ENCODE results near the gene ABCC1. TPM values are rescaled to one million over a fixed set of nuclear protein-coding genes. Genes with fewer than 3 reads are reported as not detected.

The ABCC1 gene
- total and polyA plus RNA-seq, 12 donors, result 12.4 to 38.8 (median 28.0) TPM

DNA sequence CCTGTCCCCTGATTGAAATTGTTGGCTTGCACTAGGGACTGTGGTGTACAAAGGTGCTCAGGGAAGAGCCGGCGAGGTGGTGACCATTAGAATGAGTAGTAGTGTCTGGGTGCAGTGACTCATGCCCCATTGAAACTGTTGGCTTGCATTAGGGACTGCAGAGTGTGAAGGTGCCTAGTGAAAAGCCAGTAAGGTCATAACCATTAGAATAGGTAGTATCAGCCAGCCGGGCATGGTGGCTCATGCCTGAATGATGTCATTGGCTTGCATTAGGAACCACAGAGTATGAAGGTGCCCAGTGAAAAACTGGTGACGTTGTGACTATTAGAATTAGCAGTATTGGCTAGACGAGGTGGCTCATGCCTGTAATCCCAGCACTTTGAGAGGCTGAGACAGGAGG is 195.0 kb downstream of the ABCC1 start:
- H3K36me3 ChIP-seq (replicated peaks in 1 of 2), result peaks cover 0 to 36% of the 10 kb centered on the region in 2 donors

DNA sequence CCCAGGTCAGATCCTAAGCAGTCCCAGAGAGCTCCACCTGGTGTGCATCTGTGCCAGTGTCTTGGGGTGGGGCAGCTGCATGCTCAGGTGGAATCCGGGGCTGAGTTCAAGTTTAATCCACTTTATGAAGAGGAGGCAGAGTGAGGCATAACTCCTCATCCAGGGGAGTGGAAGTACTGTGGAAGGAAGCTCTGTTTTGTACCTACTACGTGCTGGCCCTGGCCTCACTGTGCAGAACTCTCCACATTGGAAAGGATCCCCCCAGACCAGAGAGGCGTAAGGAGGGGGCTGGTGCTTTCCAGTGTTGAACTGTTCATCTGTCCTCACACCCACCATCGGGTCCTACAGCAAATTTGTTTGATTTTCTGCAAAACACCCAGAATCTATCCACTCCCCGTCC is 195.9 kb downstream of the ABCC1 start:
- 79 to 93% (median 93%) methylated on average over 4 to 5 of the region's 5 CpGs for WGBS, 4 donors
- Histone ChIP-seq H3K4me3 (no peak overlapping the region), H3K36me3 (replicated peaks in 1 of 2) (peaks cover 0 to 30% of the 10 kb centered on the region in 2 donors), H3K4me1 (replicated peaks in 1 of 2) (peaks cover 6 to 14% of the 10 kb centered on the region in 2 donors), H3K27ac (no peak overlapping the region), H3K27me3 (no peaks in the 10 kb centered on the region), H3K9me3 (replicated peaks in 1 of 3) (no peaks in the 10 kb centered on the region)
- no peak for TF ChIP-seq POLR2A (IDR thresholded peaks at IDR 0.05)
- TF ChIP-seq, protein P1, sequence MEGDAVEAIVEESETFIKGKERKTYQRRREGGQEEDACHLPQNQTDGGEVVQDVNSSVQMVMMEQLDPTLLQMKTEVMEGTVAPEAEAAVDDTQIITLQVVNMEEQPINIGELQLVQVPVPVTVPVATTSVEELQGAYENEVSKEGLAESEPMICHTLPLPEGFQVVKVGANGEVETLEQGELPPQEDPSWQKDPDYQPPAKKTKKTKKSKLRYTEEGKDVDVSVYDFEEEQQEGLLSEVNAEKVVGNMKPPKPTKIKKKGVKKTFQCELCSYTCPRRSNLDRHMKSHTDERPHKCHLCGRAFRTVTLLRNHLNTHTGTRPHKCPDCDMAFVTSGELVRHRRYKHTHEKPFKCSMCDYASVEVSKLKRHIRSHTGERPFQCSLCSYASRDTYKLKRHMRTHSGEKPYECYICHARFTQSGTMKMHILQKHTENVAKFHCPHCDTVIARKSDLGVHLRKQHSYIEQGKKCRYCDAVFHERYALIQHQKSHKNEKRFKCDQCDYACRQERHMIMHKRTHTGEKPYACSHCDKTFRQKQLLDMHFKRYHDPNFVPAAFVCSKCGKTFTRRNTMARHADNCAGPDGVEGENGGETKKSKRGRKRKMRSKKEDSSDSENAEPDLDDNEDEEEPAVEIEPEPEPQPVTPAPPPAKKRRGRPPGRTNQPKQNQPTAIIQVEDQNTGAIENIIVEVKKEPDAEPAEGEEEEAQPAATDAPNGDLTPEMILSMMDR (IDR thresholded peaks at IDR 0.05), result no peak
- no peak for DNase-seq
- intact Hi-C loops (cut with DNase I), result no loop called here

More for the DNA sequence above, 195.0 kb downstream of the ABCC1 start:
- no peak for TF ChIP-seq POLR2A (IDR thresholded peaks at IDR 0.05)
- TF ChIP-seq, protein P1 (IDR thresholded peaks at IDR 0.05), result no peak
- Histone ChIP-seq H3K4me3 (no peak overlapping the region), H3K9me3 (replicated peaks in 1 of 3) (no peaks in the 10 kb centered on the region), H3K27ac (no peak overlapping the region), H3K27me3 (no peaks in the 10 kb centered on the region), H3K4me1 (replicated peaks in 1 of 2) (peaks cover 0 to 5% of the 10 kb centered on the region in 2 donors)
- no peak for DNase-seq
- intact Hi-C loops (cut with DNase I), result no loop called here
- WGBS, 4 donors, result 74 to 93% (median 89%) methylated on average over 5 of the region's 5 CpGs

DNA sequence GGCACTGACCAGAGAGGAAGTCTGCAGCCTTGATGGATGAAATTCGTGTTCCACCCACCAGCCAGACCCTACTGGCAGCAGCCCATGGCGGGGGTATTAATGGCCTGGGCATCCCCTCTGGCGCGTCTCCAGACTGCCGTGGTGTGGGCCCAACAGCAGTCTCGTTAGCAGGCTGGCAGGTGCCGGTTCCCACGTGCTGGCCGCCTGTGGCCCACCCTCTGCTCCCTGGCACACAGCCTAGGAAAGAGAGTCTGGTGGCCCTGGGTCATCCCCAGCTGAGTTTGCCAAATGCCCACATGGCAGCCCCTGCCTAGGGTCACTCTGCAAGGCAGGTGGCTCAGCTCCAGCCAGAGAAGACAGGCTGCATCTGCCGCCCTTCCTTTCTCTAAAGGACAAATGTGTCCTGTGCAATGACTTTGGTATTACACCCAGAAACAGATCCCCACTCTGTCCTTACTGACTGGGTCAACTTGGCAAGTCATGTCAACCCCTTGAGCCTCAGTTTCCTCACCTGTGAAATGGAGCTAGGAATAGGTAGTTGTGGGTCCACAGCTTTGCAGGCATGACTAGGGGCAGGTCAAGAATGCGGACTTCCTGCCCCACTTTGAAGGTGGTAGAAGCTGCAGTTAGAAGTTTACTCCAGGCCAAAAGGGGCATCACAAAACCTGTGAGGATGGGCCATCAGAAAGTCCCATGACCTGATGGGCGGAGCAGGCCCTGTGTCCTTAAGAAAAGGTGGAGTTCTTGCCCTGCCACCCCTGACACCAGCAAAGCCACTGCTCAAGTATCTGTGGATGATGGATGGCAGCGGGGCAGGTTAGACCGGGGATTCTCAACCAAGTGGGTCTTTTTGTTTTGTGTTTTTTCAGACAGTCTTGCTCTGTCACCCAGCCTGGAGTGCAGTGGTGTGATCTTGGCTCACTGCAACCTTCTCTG is 197.2 kb downstream of the ABCC1 start:
- 86 to 94% (median 91%) methylated on average over 7 to 14 of the region's 14 CpGs for WGBS, 4 donors
- intact Hi-C loops (cut with DNase I), result no loop called here
- no peak for DNase-seq

More for the DNA sequence above, 197.2 kb downstream of the ABCC1 start:
- H3K27me3 ChIP-seq, result no peaks in the 10 kb centered on the region
- no peak overlapping the region for H3K27ac ChIP-seq
- peaks cover 18 to 24% of the 10 kb centered on the region in 2 donors for H3K4me1 ChIP-seq (replicated peaks in 1 of 2)
- H3K9me3 ChIP-seq (replicated peaks in 1 of 3), result no peaks in the 10 kb centered on the region
- H3K4me3 ChIP-seq, result no peak overlapping the region
- H3K36me3 ChIP-seq (replicated peaks in 1 of 2), result peaks cover 0 to 16% of the 10 kb centered on the region in 2 donors
- TF ChIP-seq, protein P1 (IDR thresholded peaks at IDR 0.05), result no peak
- no peak for TF ChIP-seq POLR2A (IDR thresholded peaks at IDR 0.05)

Data from adrenal gland (tissue), 12 donors.